ENCODE data around the gene MDM2. TPM values are rescaled to one million over a fixed set of nuclear protein-coding genes. Genes with fewer than 3 reads are reported as not detected.

Gene MDM2
- total and polyA plus RNA-seq, 2 donors (not counting 3 experiments of a cell fraction or from before 2014, with no cell fraction given): 16.7 to 270 TPM

DNA sequence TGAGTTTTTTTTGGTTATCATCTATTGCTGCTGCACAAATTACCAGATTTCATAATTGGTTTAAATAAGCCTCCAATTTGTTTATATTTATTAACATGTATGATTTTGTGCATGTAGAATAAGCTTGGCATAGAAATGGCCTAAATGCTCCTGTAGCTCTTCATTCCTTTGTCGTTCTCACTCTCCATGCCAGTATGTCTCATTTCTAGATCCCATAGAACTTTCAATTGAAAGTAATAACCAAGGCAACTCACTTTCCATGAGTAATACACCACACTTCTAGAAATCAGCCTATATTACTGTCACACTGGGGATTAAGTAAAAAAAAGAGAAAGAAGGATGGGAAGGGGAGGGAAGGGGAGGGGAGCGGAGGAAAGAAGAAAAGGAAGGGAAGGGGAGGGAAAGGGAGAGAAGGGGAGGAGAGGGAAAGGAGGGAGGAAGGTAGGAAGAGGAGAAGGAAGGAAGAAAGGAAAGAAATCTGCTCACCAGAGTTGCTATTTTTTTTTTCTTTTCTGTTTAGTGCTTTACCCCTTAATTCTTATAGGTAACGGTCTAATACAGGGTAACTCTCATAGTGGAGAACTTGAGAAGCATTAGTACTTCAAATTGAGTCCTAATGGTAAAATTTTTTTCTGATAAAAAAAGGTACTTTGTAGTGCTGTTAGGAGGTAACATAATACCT is 45.6 kb downstream of the MDM2 start:
- H3K27ac ChIP-seq (ENCODE audit: insufficient read depth, low read depth, low read length): no peak overlapping the region
- BruUV-seq (replicated peaks): no TSS peak
- POLR2A ChIA-PET: no interaction called here

DNA sequence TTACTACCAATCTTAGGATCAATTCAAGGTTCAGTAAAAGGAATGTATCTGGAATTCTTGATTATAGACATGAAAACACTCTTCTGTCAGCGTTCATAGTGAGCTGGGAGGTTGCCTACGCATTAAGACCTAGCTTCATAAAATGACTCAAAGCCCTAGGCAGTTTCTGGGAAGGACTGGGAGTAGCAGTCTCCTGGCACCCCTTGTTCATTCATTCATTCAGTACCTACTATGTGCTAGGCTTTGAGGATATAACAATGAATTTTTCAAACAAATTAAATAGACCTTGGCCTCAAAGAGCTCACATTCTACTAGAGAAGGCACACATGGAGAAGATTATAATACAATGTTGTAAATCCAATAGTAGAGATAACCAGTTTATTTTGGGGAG is 46.1 kb downstream of the MDM2 start:
- ChIA-PET CTCF (interaction anchor here (0.9 to 1.0 kb wide), 2 partner anchors 8 to 301 kb away, joined by 3 to 4 read pairs; no protein-coding TSS in a partner anchor), POLR2A (no interaction called here)
- no peaks in the 10 kb centered on the region for H4K20me1 ChIP-seq (replicated peaks; ENCODE audit: control insufficient read depth, extremely low read depth, insufficient read depth, low read length)
- no peak for DNase-seq (ENCODE audit: low read depth, low spot score)
- H3K36me3 ChIP-seq (ENCODE audit: control insufficient read depth in 2 of 2, extremely low read depth in 1 of 2, insufficient read depth in 2 of 2, low read length in 2 of 2): no peaks in the 10 kb centered on the region
- no peak overlapping the region for H2AFZ ChIP-seq (ENCODE audit: low read depth, low read length)
- H3K9me3 ChIP-seq (replicated peaks; ENCODE audit: control insufficient read depth, insufficient read depth, low read length): no peaks in the 10 kb centered on the region
- intact Hi-C loops (cut with micrococcal nuclease): no loop called here
- no peaks in the 10 kb centered on the region for H3K4me1 ChIP-seq (ENCODE audit: control insufficient read depth, extremely low read depth, insufficient read depth, low read length)
- H3K9ac ChIP-seq (replicated peaks; ENCODE audit: extremely low read depth, insufficient read depth, low read length): no peak overlapping the region
- H3K79me2 ChIP-seq (ENCODE audit: control insufficient read depth, insufficient read depth, low read length): no peaks in the 10 kb centered on the region
- TF ChIP-seq, protein P1, sequence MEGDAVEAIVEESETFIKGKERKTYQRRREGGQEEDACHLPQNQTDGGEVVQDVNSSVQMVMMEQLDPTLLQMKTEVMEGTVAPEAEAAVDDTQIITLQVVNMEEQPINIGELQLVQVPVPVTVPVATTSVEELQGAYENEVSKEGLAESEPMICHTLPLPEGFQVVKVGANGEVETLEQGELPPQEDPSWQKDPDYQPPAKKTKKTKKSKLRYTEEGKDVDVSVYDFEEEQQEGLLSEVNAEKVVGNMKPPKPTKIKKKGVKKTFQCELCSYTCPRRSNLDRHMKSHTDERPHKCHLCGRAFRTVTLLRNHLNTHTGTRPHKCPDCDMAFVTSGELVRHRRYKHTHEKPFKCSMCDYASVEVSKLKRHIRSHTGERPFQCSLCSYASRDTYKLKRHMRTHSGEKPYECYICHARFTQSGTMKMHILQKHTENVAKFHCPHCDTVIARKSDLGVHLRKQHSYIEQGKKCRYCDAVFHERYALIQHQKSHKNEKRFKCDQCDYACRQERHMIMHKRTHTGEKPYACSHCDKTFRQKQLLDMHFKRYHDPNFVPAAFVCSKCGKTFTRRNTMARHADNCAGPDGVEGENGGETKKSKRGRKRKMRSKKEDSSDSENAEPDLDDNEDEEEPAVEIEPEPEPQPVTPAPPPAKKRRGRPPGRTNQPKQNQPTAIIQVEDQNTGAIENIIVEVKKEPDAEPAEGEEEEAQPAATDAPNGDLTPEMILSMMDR (IDR thresholded peaks at IDR 0.05; ENCODE audit: extremely low read depth in 1 of 2, insufficient read depth in 1 of 2, low read depth in 1 of 2, low read length in 2 of 2): no peak
- no peak for TF ChIP-seq EZH2 (IDR thresholded peaks at IDR 0.05; ENCODE audit: borderline replicate concordance, low read depth, low read length, severe bottlenecking)
- TF ChIP-seq POLR2AphosphoS5 (IDR thresholded peaks at IDR 0.05; ENCODE audit: insufficient read depth, low read depth, low read length): no peak
- TF ChIP-seq FOS (IDR thresholded peaks at IDR 0.05; ENCODE audit: borderline replicate concordance, insufficient read depth, low read length): no peak
- no peak for TF ChIP-seq POLR2A (IDR thresholded peaks at IDR 0.05; ENCODE audit: low read depth, low read length)
- no peak for TF ChIP-seq GATA2 (IDR thresholded peaks at IDR 0.05; ENCODE audit: insufficient read depth, insufficient read length, low read depth, low read length)
- TF ChIP-seq, protein P2, sequence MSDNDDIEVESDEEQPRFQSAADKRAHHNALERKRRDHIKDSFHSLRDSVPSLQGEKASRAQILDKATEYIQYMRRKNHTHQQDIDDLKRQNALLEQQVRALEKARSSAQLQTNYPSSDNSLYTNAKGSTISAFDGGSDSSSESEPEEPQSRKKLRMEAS (IDR thresholded peaks at IDR 0.05; ENCODE audit: insufficient read depth, insufficient read length): no peak
- TF ChIP-seq JUN (IDR thresholded peaks at IDR 0.05; ENCODE audit: borderline replicate concordance, insufficient read depth, insufficient read length, low read depth): no peak
- no peak for TF ChIP-seq MYC (IDR thresholded peaks at IDR 0.05; ENCODE audit: low read depth, low read length)
- no peaks in the 10 kb centered on the region for H3K9me1 ChIP-seq (replicated peaks; ENCODE audit: control insufficient read depth, extremely low read depth, insufficient read depth, low read length)
- no peak overlapping the region for H3K4me3 ChIP-seq (replicated peaks in 1 of 3; ENCODE audit: insufficient read depth in 1 of 3, low read depth in 1 of 3, low read length in 3 of 3)
- BruUV-seq (replicated peaks): no TSS peak
- dilution Hi-C loops (cut with MboI; ENCODE audit: extremely low pct_ligation_motif_present, low sequenced_read_pairs): no loop called here
- H3K4me2 ChIP-seq (ENCODE audit: insufficient read depth, low read length): no peak overlapping the region
- peaks cover 4 to 12% of the 10 kb centered on the region in 2 experiments for H3K27me3 ChIP-seq (ENCODE audit: control insufficient read depth in 2 of 2, insufficient read depth in 2 of 2, low read length in 2 of 2)
- no peak for FAIRE-seq
- no peak overlapping the region for H3K27ac ChIP-seq (ENCODE audit: insufficient read depth, low read depth, low read length)

More for the DNA sequence above, 45.6 kb downstream of the MDM2 start:
- Histone ChIP-seq H4K20me1 (replicated peaks; ENCODE audit: control insufficient read depth, extremely low read depth, insufficient read depth, low read length) (no peaks in the 10 kb centered on the region), H3K9me3 (replicated peaks; ENCODE audit: control insufficient read depth, insufficient read depth, low read length) (no peaks in the 10 kb centered on the region), H3K9me1 (replicated peaks; ENCODE audit: control insufficient read depth, extremely low read depth, insufficient read depth, low read length) (no peaks in the 10 kb centered on the region), H2AFZ (ENCODE audit: low read depth, low read length) (no peak overlapping the region), H3K4me3 (replicated peaks in 1 of 3; ENCODE audit: insufficient read depth in 1 of 3, low read depth in 1 of 3, low read length in 3 of 3) (no peak overlapping the region), H3K4me1 (ENCODE audit: control insufficient read depth, extremely low read depth, insufficient read depth, low read length) (no peaks in the 10 kb centered on the region), H3K4me2 (ENCODE audit: insufficient read depth, low read length) (no peak overlapping the region), H3K79me2 (ENCODE audit: control insufficient read depth, insufficient read depth, low read length) (no peaks in the 10 kb centered on the region), H3K27me3 (ENCODE audit: control insufficient read depth in 2 of 2, insufficient read depth in 2 of 2, low read length in 2 of 2) (peaks cover 4 to 12% of the 10 kb centered on the region in 2 experiments), H3K9ac (replicated peaks; ENCODE audit: extremely low read depth, insufficient read depth, low read length) (no peak overlapping the region), H3K36me3 (ENCODE audit: control insufficient read depth in 2 of 2, extremely low read depth in 1 of 2, insufficient read depth in 2 of 2, low read length in 2 of 2) (no peaks in the 10 kb centered on the region)
- dilution Hi-C loops (cut with MboI; ENCODE audit: extremely low pct_ligation_motif_present, low sequenced_read_pairs): no loop called here
- intact Hi-C loops (cut with micrococcal nuclease): no loop called here
- DNase-seq (ENCODE audit: low read depth, low spot score): no peak
- CTCF ChIA-PET: interaction anchor here (0.6 to 1.0 kb wide), 2 partner anchors 9 to 22 kb away, joined by 3 read pairs; no protein-coding TSS in a partner anchor
- TF ChIP-seq POLR2AphosphoS5 (IDR thresholded peaks at IDR 0.05; ENCODE audit: insufficient read depth, low read depth, low read length) (no peak), MYC (IDR thresholded peaks at IDR 0.05; ENCODE audit: low read depth, low read length) (no peak), GATA2 (IDR thresholded peaks at IDR 0.05; ENCODE audit: insufficient read depth, insufficient read length, low read depth, low read length) (no peak), POLR2A (IDR thresholded peaks at IDR 0.05; ENCODE audit: low read depth, low read length) (no peak), EZH2 (IDR thresholded peaks at IDR 0.05; ENCODE audit: borderline replicate concordance, low read depth, low read length, severe bottlenecking) (no peak), FOS (IDR thresholded peaks at IDR 0.05; ENCODE audit: borderline replicate concordance, insufficient read depth, low read length) (no peak)
- peak; percentile 26 for FAIRE-seq
